ENCODE data around the gene BEND3. TPM values are rescaled to one million over a fixed set of nuclear protein-coding genes. Genes with fewer than 3 reads are reported as not detected.
"Not testable (repeated sequence)": the region's sequence is repeated elsewhere in the genome, so short reads cannot be mapped to it uniquely, and the experiment has no call there.

BEND3 gene
- total and polyA plus RNA-seq, 11 donors, result 0.30 to 2.0 (median 1.3) TPM

DNA sequence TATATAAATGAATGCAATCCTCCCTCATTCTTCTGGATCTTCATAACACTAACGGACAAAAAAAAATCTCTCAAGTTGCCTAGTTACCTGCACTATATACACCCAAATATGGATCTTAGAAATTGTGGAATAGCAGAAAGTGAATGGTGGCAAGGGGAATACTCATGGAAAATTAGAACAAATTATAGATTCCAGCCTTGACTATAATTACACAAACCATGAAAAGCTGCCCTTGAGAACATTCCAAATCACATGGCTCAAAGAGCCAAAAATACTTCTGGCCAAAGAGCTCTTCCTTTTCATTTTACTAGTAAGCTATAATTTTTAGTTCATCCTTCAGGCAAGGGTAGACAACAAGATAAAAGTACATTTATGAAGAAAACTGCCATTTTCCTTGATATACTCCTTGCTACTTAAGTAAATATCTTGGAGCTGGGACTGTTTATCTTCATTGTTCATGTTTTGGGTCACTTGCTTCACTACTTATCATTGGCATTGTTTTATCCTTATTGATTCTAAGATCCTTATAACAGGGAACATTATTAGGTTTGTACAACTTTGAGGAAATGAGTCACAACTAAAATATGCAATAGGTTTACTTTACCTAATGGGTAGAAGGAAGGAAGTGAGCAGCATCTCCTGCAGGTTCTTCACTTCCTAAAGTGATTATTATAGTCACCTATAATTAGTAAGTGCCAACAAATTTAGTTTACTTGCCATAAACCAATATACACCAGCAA lies 93.7 kb downstream of the BEND3 start:
- WGBS, 4 donors, result 57 to 69% (median 61%) methylated on average over 1 of the region's 1 CpG

DNA sequence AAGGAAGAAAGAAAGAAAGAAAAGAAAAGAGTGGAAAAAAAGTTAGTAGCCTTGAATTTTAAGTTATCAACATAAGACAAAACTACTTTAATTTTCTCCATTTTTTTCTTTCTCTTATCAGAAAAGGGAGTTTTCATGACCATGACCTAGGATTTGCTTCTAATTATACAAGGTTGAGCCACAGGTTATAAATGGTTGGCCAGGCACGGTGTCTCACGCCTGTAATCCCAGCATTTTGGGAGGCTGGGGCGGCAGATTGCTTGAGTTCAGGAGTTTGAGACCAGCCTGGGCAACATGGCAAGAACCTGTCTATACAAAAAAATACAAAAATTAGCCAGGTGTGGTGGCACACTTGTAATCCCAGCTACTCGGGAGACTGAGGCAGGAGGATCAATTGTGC lies 95.1 kb downstream of the BEND3 start:
- intact Hi-C loops (cut with DNase I), result loop anchor here in 1 of 10 donors (10.0 kb wide), 1 partner anchor 95 kb away; the partner anchor contains the start of gene BEND3
- Histone ChIP-seq H3K9me3 (no peaks in the 10 kb centered on the region), H3K4me3 (no peak overlapping the region), H3K27ac (no peak overlapping the region), H3K4me1 (peaks cover 0 to 10% (median 3%) of the 10 kb centered on the region in 12 donors), H3K36me3 (no peaks in the 10 kb centered on the region), H3K27me3 (no peaks in the 10 kb centered on the region)
- TF ChIP-seq, protein P1, sequence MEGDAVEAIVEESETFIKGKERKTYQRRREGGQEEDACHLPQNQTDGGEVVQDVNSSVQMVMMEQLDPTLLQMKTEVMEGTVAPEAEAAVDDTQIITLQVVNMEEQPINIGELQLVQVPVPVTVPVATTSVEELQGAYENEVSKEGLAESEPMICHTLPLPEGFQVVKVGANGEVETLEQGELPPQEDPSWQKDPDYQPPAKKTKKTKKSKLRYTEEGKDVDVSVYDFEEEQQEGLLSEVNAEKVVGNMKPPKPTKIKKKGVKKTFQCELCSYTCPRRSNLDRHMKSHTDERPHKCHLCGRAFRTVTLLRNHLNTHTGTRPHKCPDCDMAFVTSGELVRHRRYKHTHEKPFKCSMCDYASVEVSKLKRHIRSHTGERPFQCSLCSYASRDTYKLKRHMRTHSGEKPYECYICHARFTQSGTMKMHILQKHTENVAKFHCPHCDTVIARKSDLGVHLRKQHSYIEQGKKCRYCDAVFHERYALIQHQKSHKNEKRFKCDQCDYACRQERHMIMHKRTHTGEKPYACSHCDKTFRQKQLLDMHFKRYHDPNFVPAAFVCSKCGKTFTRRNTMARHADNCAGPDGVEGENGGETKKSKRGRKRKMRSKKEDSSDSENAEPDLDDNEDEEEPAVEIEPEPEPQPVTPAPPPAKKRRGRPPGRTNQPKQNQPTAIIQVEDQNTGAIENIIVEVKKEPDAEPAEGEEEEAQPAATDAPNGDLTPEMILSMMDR (IDR thresholded peaks at IDR 0.05), result no peak
- TF ChIP-seq POLR2A (IDR thresholded peaks at IDR 0.05), result no peak
- WGBS, 4 donors, result 63 to 72% (median 69%) methylated on average over 4 of the region's 4 CpGs
- no peak for ATAC-seq
- DNase-seq, result no peak

More for the DNA sequence above, 93.7 kb downstream of the BEND3 start:
- DNase-seq, result no peak
- no peaks in the 10 kb centered on the region for H3K36me3 ChIP-seq
- no peak for TF ChIP-seq POLR2A (IDR thresholded peaks at IDR 0.05)
- TF ChIP-seq, protein P1 (IDR thresholded peaks at IDR 0.05), result no peak
- no peak for ATAC-seq
- intact Hi-C loops (cut with DNase I), result loop anchor here in 1 of 10 donors (10.0 kb wide), 1 partner anchor 93 kb away; the partner anchor contains the start of gene BEND3
- H3K9me3 ChIP-seq, result no peaks in the 10 kb centered on the region
- H3K27me3 ChIP-seq, result no peaks in the 10 kb centered on the region
- H3K4me3 ChIP-seq, result no peak overlapping the region
- H3K27ac ChIP-seq, result no peak overlapping the region
- peaks cover 0 to 10% (median 3%) of the 10 kb centered on the region in 12 donors for H3K4me1 ChIP-seq

DNA sequence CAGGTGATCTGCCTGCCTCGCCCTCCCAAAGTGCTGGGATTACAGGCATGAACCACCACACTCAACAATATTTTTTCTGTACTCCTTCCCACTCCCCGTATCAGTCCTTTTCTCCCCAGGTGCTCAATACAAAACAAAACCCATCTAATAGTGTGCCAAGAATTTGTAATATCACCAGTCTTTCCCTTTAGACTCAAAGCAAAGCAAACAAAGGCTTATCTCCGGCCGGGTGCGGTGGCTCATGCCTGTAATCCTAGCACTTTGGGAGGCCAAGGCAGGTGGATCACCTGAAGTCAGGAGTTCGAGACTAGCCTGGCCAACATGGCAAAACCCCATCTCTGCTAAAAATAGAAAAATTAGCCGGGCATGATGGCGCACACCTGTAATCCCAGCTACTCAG lies 95.7 kb downstream of the BEND3 start:
- H3K9me3 ChIP-seq, H3K4me1 ChIP-seq, H3K4me3 ChIP-seq, DNase-seq, H3K27ac ChIP-seq, H3K36me3 ChIP-seq, ATAC-seq, H3K27me3 ChIP-seq: not testable (repeated sequence)
- WGBS, 4 donors, result 84 to 91% (median 85%) methylated on average over 8 of the region's 8 CpGs
- intact Hi-C loops (cut with DNase I), result loop anchor here in 1 of 10 donors (10.0 kb wide), 1 partner anchor 95 kb away; the partner anchor contains the start of gene BEND3

DNA sequence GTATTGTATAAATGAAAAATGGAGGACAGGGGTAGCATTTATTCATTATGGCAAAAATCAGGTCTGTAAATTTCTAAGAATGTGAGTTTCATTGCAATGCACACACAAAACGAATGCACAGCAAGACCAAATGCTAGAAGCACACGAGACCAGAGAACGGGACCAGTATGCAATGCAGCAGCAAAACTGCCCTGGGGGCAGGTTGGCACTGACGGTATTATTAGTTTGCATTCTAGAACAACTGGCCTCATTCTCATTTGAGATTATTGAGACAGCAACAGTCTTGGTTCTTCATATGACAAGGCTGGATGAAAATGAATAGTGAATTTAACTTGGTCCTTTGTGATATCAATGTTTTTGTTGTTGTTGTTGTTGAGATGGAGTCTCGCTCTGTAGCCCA lies 96.3 kb downstream of the BEND3 start:
- Histone ChIP-seq H3K9me3 (no peaks in the 10 kb centered on the region), H3K27me3 (no peaks in the 10 kb centered on the region), H3K4me1 (peaks cover 0 to 10% (median 3%) of the 10 kb centered on the region in 12 donors), H3K27ac (no peak overlapping the region), H3K4me3 (no peak overlapping the region), H3K36me3 (no peaks in the 10 kb centered on the region)
- 93 to 97% (median 95%) methylated on average over 5 of the region's 5 CpGs for WGBS, 4 donors
- intact Hi-C loops (cut with DNase I), result no loop called here
- DNase-seq, result no peak
- no peak for ATAC-seq
- TF ChIP-seq POLR2A (IDR thresholded peaks at IDR 0.05), result no peak
- TF ChIP-seq, protein P1 (IDR thresholded peaks at IDR 0.05), result no peak

Other genes starting within 250 kb of the BEND3 start
- 1 to 10 TPM in 3 of 9 donors, under 1 TPM in 3, not detected in 3; 0.16 to 2.8 (median 0.97) TPM for gene CD24, start 140.8 kb downstream of the BEND3 start, total RNA-seq
- under 1 TPM; 0.42 to 0.95 TPM for gene CD24, start 140.8 kb downstream of the BEND3 start, polyA plus RNA-seq
- 10 to 100 TPM; 17.8 to 42.1 (median 31.5) TPM for gene MTRES1, start 87.3 kb downstream of the BEND3 start, total RNA-seq
- gene MTRES1, start 87.3 kb downstream of the BEND3 start, polyA plus RNA-seq, result 10 to 100 TPM; 27.4 to 81.7 TPM